Measurements from ENCODE around the gene FARP2. TPM values are rescaled to one million over a fixed set of nuclear protein-coding genes. Genes with fewer than 3 reads are reported as not detected.

FARP2 gene
- total RNA-seq, 4 donors from 2014 or later = 26.8 to 37.9 (median 30.2) TPM

GRCh38 chr2:241375300-241375699, 19.2 kb downstream of the FARP2 start:
- peaks cover 14 to 30% (median 18%) of the 10 kb centered on the region in 4 donors for H3K4me1 ChIP-seq
- DNase-seq (ENCODE audit: extremely low spot score) = no peak
- 67% methylated on average over 1 of the region's 1 CpG for WGBS
- no peaks in the 10 kb centered on the region for H3K9me3 ChIP-seq
- no peak for TF ChIP-seq CTCF (IDR thresholded peaks at IDR 0.05)
- TF ChIP-seq POLR2AphosphoS5 (IDR thresholded peaks at IDR 0.05) = no peak
- TF ChIP-seq POLR2A (IDR thresholded peaks at IDR 0.05; ENCODE audit: low read depth) = no peak
- no peak for TF ChIP-seq EP300 (IDR thresholded peaks at IDR 0.05)
- intact Hi-C loops (cut with DNase I) = no loop called here
- H3K27me3 ChIP-seq = no peaks in the 10 kb centered on the region
- H3K4me3 ChIP-seq = no peak overlapping the region
- no peak overlapping the region for H3K27ac ChIP-seq (replicated peaks in 1 of 4)
- H3K36me3 ChIP-seq = peaks cover 0 to 21% (median 19%) of the 10 kb centered on the region in 4 donors

- H3K27me3 ChIP-seq = no peaks in the 10 kb centered on the region
- H3K4me3 ChIP-seq = no peak overlapping the region
- H3K9me3 ChIP-seq = no peaks in the 10 kb centered on the region
- H3K4me1 ChIP-seq = peaks cover 25 to 39% (median 30%) of the 10 kb centered on the region in 4 donors
- peaks cover 0 to 21% (median 19%) of the 10 kb centered on the region in 4 donors for H3K36me3 ChIP-seq
- WGBS = 75% methylated on average over 2 of the region's 2 CpGs
- DNase-seq (ENCODE audit: extremely low spot score) = no peak
- intact Hi-C loops (cut with DNase I) = no loop called here
- no peak overlapping the region for H3K27ac ChIP-seq (replicated peaks in 1 of 4)
- TF ChIP-seq CTCF (IDR thresholded peaks at IDR 0.05) = no peak
- no peak for TF ChIP-seq POLR2A (IDR thresholded peaks at IDR 0.05; ENCODE audit: low read depth)
- TF ChIP-seq POLR2AphosphoS5 (IDR thresholded peaks at IDR 0.05) = no peak
- no peak for TF ChIP-seq EP300 (IDR thresholded peaks at IDR 0.05)
Measured at GRCh38 chr2:241376808-241377207, 20.7 kb downstream of the FARP2 start.

GRCh38 chr2:241378816-241379215, 22.7 kb downstream of the FARP2 start:
- WGBS = 69% methylated on average over 2 of the region's 2 CpGs
- H3K27ac ChIP-seq (replicated peaks in 1 of 4) = peak overlapping the region in 2 of 4 donors; percentile 42 to 44
- H3K4me1 ChIP-seq = peaks cover 28 to 41% (median 33%) of the 10 kb centered on the region in 4 donors

GRCh38 chr2:241379481-241380480, 23.7 kb downstream of the FARP2 start:
- peaks cover 0 to 19% (median 9%) of the 10 kb centered on the region in 4 donors for H3K36me3 ChIP-seq
- TF ChIP-seq CTCF (IDR thresholded peaks at IDR 0.05) = no peak
- no peak for TF ChIP-seq POLR2A (IDR thresholded peaks at IDR 0.05; ENCODE audit: low read depth)
- TF ChIP-seq POLR2AphosphoS5 (IDR thresholded peaks at IDR 0.05) = no peak
- no peak for TF ChIP-seq EP300 (IDR thresholded peaks at IDR 0.05)
- WGBS = 74% methylated on average over 7 of the region's 9 CpGs
- peaks cover 28 to 48% (median 38%) of the 10 kb centered on the region in 4 donors for H3K4me1 ChIP-seq
- DNase-seq (ENCODE audit: extremely low spot score) = no peak
- H3K4me3 ChIP-seq = no peak overlapping the region
- H3K27ac ChIP-seq (replicated peaks in 1 of 4) = peak overlapping the region in 2 of 4 donors; percentile 12 to 42
- no peaks in the 10 kb centered on the region for H3K27me3 ChIP-seq
- intact Hi-C loops (cut with DNase I) = no loop called here
- no peaks in the 10 kb centered on the region for H3K9me3 ChIP-seq

More at GRCh38 chr2:241378816-241379215, 22.7 kb downstream of the FARP2 start:
- H3K9me3 ChIP-seq = no peaks in the 10 kb centered on the region
- H3K36me3 ChIP-seq = peaks cover 0 to 24% (median 18%) of the 10 kb centered on the region in 4 donors
- intact Hi-C loops (cut with DNase I) = no loop called here
- H3K27me3 ChIP-seq = no peaks in the 10 kb centered on the region
- TF ChIP-seq CTCF (IDR thresholded peaks at IDR 0.05) (no peak), POLR2A (IDR thresholded peaks at IDR 0.05; ENCODE audit: low read depth) (no peak), EP300 (IDR thresholded peaks at IDR 0.05) (no peak), POLR2AphosphoS5 (IDR thresholded peaks at IDR 0.05) (no peak)
- H3K4me3 ChIP-seq = no peak overlapping the region
- DNase-seq (ENCODE audit: extremely low spot score) = no peak

All from esophagus muscularis mucosa (tissue), 4 donors.